HCT116 (cell line): Measurements from ENCODE around the gene RHOB. TPM values are rescaled to one million over a fixed set of nuclear protein-coding genes. Genes with fewer than 3 reads are reported as not detected.

Experiments used
- ATAC-seq: fragments of 200-7000 bp; cut with Tn5 transposase; 2 replicates; pipeline ENCODE4 v1.9.1; 2020; ENCODE audit warnings: mild to moderate bottlenecking, moderate library complexity
- BruUV-seq: library from RNA; stranded (reverse); fragments of 400-500 nt; replicated peaks from 2 replicates; lab custom pipeline; 2021; lab: Mats Ljungman, UMichigan
- CTCF ChIA-PET: fragments of 300-600 bp; sonication (Branson Sonifier 250); formaldehyde crosslinking; loops from one replicate; lab custom pipeline; 2021; ENCODE audit warnings: antibody characterized with exemption; lab: Charles Lee
- POLR2A ChIA-PET: fragments of 300-600, 350-600 bp; sonication (Branson Sonifier 250); formaldehyde crosslinking; loops from one replicate; lab custom pipeline; 2021; ENCODE audit warnings: antibody characterized with exemption; lab: Charles Lee
- RAD21 ChIA-PET, 2 experiments: fragments of 300-600 bp; sonication (Branson Sonifier 250); formaldehyde crosslinking; loops; one replicate each; lab custom pipeline; 2023; ENCODE audit warnings: low total read pairs in 2 of 2; ENCODE audit not compliant: uncharacterized antibody in 2 of 2, unreplicated experiment in 2 of 2, low non-redundant PET in 1 of 2; lab: Charles Lee
- DNase-seq: peaks from one replicate; pipeline ENCODE4 v3.0.0-alpha.2; 2010; ENCODE audit warnings: low read depth, low spot score
- H2AFZ ChIP-seq: fragments of 200-600 bp; shearing (Covaris generic), sonication (generic); 2 replicates; pipeline ENCODE4 v1.6.1; 2017; ENCODE audit warnings: low read depth, mixed run types, mixed read lengths, antibody characterized with exemption, low read length; ENCODE audit not compliant: poor library complexity, severe bottlenecking
- H3K27ac ChIP-seq: 2 replicates; pipeline ENCODE4 v1.5.1; 2012; ENCODE audit warnings: low read depth, low read length
- H3K27me3 ChIP-seq: fragments of 200-600 bp; sonication (generic); 2 replicates; pipeline ENCODE4 v1.6.1; 2016; ENCODE audit warnings: mixed run types, low read length, mixed read lengths; ENCODE audit not compliant: insufficient read depth
- H3K36me3 ChIP-seq, 2 experiments: fragments of 200-500 bp in 1 of 2; fragments of 200-600 bp in 1 of 2; sonication (Bioruptor generic) in 1 of 2; sonication (generic) in 1 of 2; 2 replicates each; pipeline versions ENCODE4 v1.5.1 to v1.6.1; 2014 to 2016; ENCODE audit warnings: low read length in 2 of 2, inconsistent platforms in 1 of 2, mixed read lengths in 1 of 2, mixed run types in 1 of 2; ENCODE audit not compliant: insufficient read depth in 2 of 2, control insufficient read depth in 1 of 2
- H3K4me1 ChIP-seq, 2 experiments: fragments of 200-600 bp in 1 of 2; sonication (generic) in 1 of 2; 2 replicates each; pipeline versions ENCODE4 v1.5.1 to v1.6.1; 2012 to 2017; ENCODE audit warnings: low read length in 2 of 2, inconsistent platforms in 1 of 2, mild to moderate bottlenecking in 1 of 2, mixed read lengths in 1 of 2, mixed run types in 1 of 2, moderate library complexity in 1 of 2; ENCODE audit not compliant: insufficient read depth in 2 of 2, control insufficient read depth in 1 of 2
- H3K4me2 ChIP-seq: fragments of 200-600 bp; sonication (generic); 2 replicates; pipeline ENCODE4 v1.6.1; 2017; ENCODE audit warnings: mixed run types, low read length, mixed read lengths
- H3K4me3 ChIP-seq, 2 experiments: fragments of 200-600 bp in 1 of 2; sonication (generic) in 1 of 2; replicated peaks in 1 of 2; 2 replicates each; pipeline ENCODE4 v1.5.1; 2011 to 2016; ENCODE audit warnings: low read length in 2 of 2, control low read depth in 1 of 2, low read depth in 1 of 2, mild to moderate bottlenecking in 1 of 2, mixed read lengths in 1 of 2, mixed run types in 1 of 2
- H3K79me2 ChIP-seq: fragments of 200-600 bp; sonication (generic); 2 replicates; pipeline ENCODE4 v1.6.1; 2017; ENCODE audit warnings: mild to moderate bottlenecking, mixed run types, low read length, moderate library complexity, mixed read lengths; ENCODE audit not compliant: insufficient read depth
- H3K9ac ChIP-seq: fragments of 200-600 bp; sonication (generic); 2 replicates; pipeline ENCODE4 v1.6.1; 2016; ENCODE audit warnings: low read length, mixed read lengths
- H3K9me2 ChIP-seq: fragments of 200-600 bp; sonication (generic), shearing (Covaris generic); 2 replicates; pipeline ENCODE4 v1.6.1; 2017; ENCODE audit warnings: mixed run types, mild to moderate bottlenecking, moderate library complexity; ENCODE audit not compliant: insufficient read depth
- H3K9me3 ChIP-seq, 2 experiments: fragments of 200-500 bp in 1 of 2; fragments of 200-600 bp in 1 of 2; sonication (Bioruptor generic) in 1 of 2; sonication (generic) in 1 of 2; 2 replicates each; pipeline ENCODE4 v1.6.1; 2014 to 2017; ENCODE audit warnings: low read length in 2 of 2, mixed read lengths in 2 of 2, inconsistent platforms in 1 of 2, low read depth in 1 of 2, mild to moderate bottlenecking in 1 of 2, mixed run types in 1 of 2, moderate library complexity in 1 of 2; ENCODE audit not compliant: control insufficient read depth in 1 of 2, insufficient read depth in 1 of 2
- H4K20me1 ChIP-seq: fragments of 200-600 bp; sonication (generic), shearing (Covaris generic); 2 replicates; pipeline ENCODE4 v1.6.1; 2017; ENCODE audit warnings: mixed run types, mild to moderate bottlenecking, moderate library complexity; ENCODE audit not compliant: insufficient read depth
- CBX3 ChIP-seq: IDR thresholded peaks from 2 replicates; pipeline ENCODE4 v1.6.1; 2012; ENCODE audit warnings: low read depth
- CTCF ChIP-seq, 3 experiments: fragments of 200-600 bp in 1 of 3; sonication (generic) in 1 of 3; IDR thresholded peaks in 2 of 3; conservative IDR thresholded peaks in 1 of 3; 2 replicates each; pipeline ENCODE4 v1.5.1; 2012 to 2017; ENCODE audit warnings: low read depth in 2 of 3, low read length in 2 of 3, antibody characterized with exemption in 1 of 3, borderline replicate concordance in 1 of 3, control low read depth in 1 of 3, mild to moderate bottlenecking in 1 of 3, mixed read lengths in 1 of 3, mixed run types in 1 of 3, moderate library complexity in 1 of 3; ENCODE audit not compliant: insufficient read depth in 1 of 3
- EGR1 ChIP-seq: IDR thresholded peaks from 2 replicates; pipeline ENCODE4 v1.6.1; 2012; ENCODE audit warnings: low read depth
- EZH2 ChIP-seq: fragments of 200-600 bp; sonication (generic); IDR thresholded peaks from 2 replicates; pipeline ENCODE4 v1.6.1; 2017; ENCODE audit warnings: antibody characterized with exemption, mixed run types
- POLR2A ChIP-seq: IDR thresholded peaks from 2 replicates; pipeline ENCODE4 v1.7.0; 2011; ENCODE audit warnings: borderline replicate concordance; ENCODE audit not compliant: insufficient read depth, insufficient read length; ENCODE audit errors: extremely low read depth
- SRF ChIP-seq: IDR thresholded peaks from 2 replicates; pipeline ENCODE4 v1.6.1; 2012; ENCODE audit warnings: low read depth
- TCF7L2 ChIP-seq: IDR thresholded peaks from 2 replicates; pipeline ENCODE4 v1.7.0; 2011; ENCODE audit warnings: borderline replicate concordance, inconsistent platforms; ENCODE audit not compliant: insufficient read depth, insufficient read length; ENCODE audit errors: extremely low read depth
- YY1 ChIP-seq: IDR thresholded peaks from 2 replicates; pipeline ENCODE4 v1.6.1; 2011; ENCODE audit warnings: low read length, low read depth, moderate library complexity, mild to moderate bottlenecking; ENCODE audit not compliant: insufficient replicate concordance; ENCODE audit errors: extremely low read depth
- ZBTB33 ChIP-seq: IDR thresholded peaks from 2 replicates; pipeline ENCODE4 v1.6.1; 2011; ENCODE audit warnings: mild to moderate bottlenecking, low read length, moderate library complexity; ENCODE audit not compliant: insufficient replicate concordance; ENCODE audit errors: extremely low read depth
- intact Hi-C: fragments of 100-400 bp; cut with micrococcal nuclease; formaldehyde crosslinking; loops from 2 replicates; pipeline ENCODE4 v1.10.0; 2022
- total RNA-seq: library from RNA; stranded (reverse); gene quantifications from one replicate; pipeline ENCODE4 v1.2.1, GENCODE V29; 2021; ENCODE audit not compliant: unreplicated experiment

Gene RHOB
- total RNA-seq, 1 experiment from 2014 or later: 72.9 TPM

- ATAC-seq (no peak), DNase-seq (no peak)
- Histone ChIP-seq H3K9ac (no peak overlapping the region), H3K9me2 (no peaks in the 10 kb centered on the region), H3K36me3 (no peaks in the 10 kb centered on the region), H3K27me3 (no peaks in the 10 kb centered on the region), H3K4me2 (no peak overlapping the region), H2AFZ (no peak overlapping the region), H3K4me3 (no peak overlapping the region), H3K4me1 (peaks cover 0 to 8% of the 10 kb centered on the region in 2 experiments; a peak in 1 of 4 replicates), H3K79me2 (no peaks in the 10 kb centered on the region), H3K27ac (no peak overlapping the region), H4K20me1 (no peaks in the 10 kb centered on the region), H3K9me3 (no peaks in the 10 kb centered on the region)
- BruUV-seq: no TSS peak
- ChIA-PET POLR2A (no interaction called here), RAD21 (no interaction called here), CTCF (interaction anchor here (0.8 to 1.2 kb wide), 3 partner anchors 236 to 243 kb away, joined by 3 to 4 read pairs (median 3); no protein-coding TSS in a partner anchor)
- intact Hi-C loops: no loop called here
- no peak for TF ChIP-seq EZH2
- TF ChIP-seq EGR1: no peak
- TF ChIP-seq SRF: no peak
- TF ChIP-seq YY1: no peak
- no peak for TF ChIP-seq POLR2A
- TF ChIP-seq ZBTB33: no peak
- TF ChIP-seq CBX3: no peak
- no peak for TF ChIP-seq CTCF (IDR thresholded peaks at IDR 0.05 in 2 of 3, conservative IDR thresholded peaks at IDR 0.05 in 1 of 3; ENCODE audit: borderline replicate concordance in 1 of 3, insufficient read depth in 1 of 3, low read depth in 2 of 3, low read length in 2 of 3)
- no peak for TF ChIP-seq TCF7L2
These were observed 47.8 kb upstream of the RHOB start for GRCh38 chr2:20398956-20399567.
